GM23338 (cell line): Measurements from ENCODE around the gene MYLK. TPM values are rescaled to one million over a fixed set of nuclear protein-coding genes. Genes with fewer than 3 reads are reported as not detected.

Experiments
- ATAC-seq: fragments of 200-7000 bp; cut with Tn5 transposase; 3 replicates; pipeline ENCODE4 v1.9.1; 2020
- DNase-seq: peaks from one replicate; pipeline ENCODE4 v3.0.0-alpha.2; 2015; ENCODE audit warnings: low spot score
- H2AFZ ChIP-seq: fragments of 200-600 bp; sonication (generic); 2 replicates; pipeline ENCODE4 v1.8.0; 2016; ENCODE audit warnings: antibody characterized with exemption, mild to moderate bottlenecking, moderate library complexity
- H3F3A ChIP-seq: fragments of 200-600 bp; sonication (generic); replicated peaks from 2 replicates; pipeline ENCODE4 v1.8.0; 2017; ENCODE audit warnings: antibody characterized with exemption, mixed run types, low read depth
- H3K27ac ChIP-seq: fragments of 200-600 bp; sonication (generic); 2 replicates; pipeline ENCODE4 v1.6.1; 2016; ENCODE audit warnings: low read depth
- H3K27me3 ChIP-seq: fragments of 200-600 bp; sonication (generic); 2 replicates; pipeline ENCODE4 v1.8.0; 2016; ENCODE audit warnings: mild to moderate bottlenecking, mixed run types, moderate library complexity; ENCODE audit not compliant: insufficient read depth
- H3K36me3 ChIP-seq: fragments of 200-600 bp; sonication (generic); 2 replicates; pipeline ENCODE4 v1.8.0; 2016; ENCODE audit warnings: mild to moderate bottlenecking; ENCODE audit not compliant: insufficient read depth
- H3K4me1 ChIP-seq: fragments of 200-600 bp; sonication (generic); 2 replicates; pipeline ENCODE4 v1.8.0; 2016; ENCODE audit warnings: mild to moderate bottlenecking, moderate library complexity; ENCODE audit not compliant: insufficient read depth
- H3K4me2 ChIP-seq: fragments of 200-600 bp; sonication (generic); 2 replicates; pipeline ENCODE4 v1.7.1; 2017; ENCODE audit warnings: mixed run types
- H3K4me3 ChIP-seq: fragments of 200-600 bp; sonication (generic); 2 replicates; pipeline ENCODE4 v1.6.1; 2016; ENCODE audit warnings: mixed run types
- H3K79me2 ChIP-seq: fragments of 200-600 bp; sonication (generic); replicated peaks from 2 replicates; pipeline ENCODE4 v1.8.0; 2017; ENCODE audit warnings: mild to moderate bottlenecking; ENCODE audit not compliant: insufficient read depth
- H3K9me2 ChIP-seq: fragments of 200-600 bp; sonication (generic); 2 replicates; pipeline ENCODE4 v1.8.0; 2017; ENCODE audit not compliant: insufficient read depth
- H4K20me1 ChIP-seq: fragments of 200-600 bp; sonication (generic); replicated peaks from 2 replicates; pipeline ENCODE4 v1.8.0; 2017; ENCODE audit warnings: mild to moderate bottlenecking; ENCODE audit not compliant: insufficient read depth
- H3K27ac Mint-ChIP-seq: 2 replicates; pipeline ENCODE4 v1.8.0; 2020; ENCODE audit warnings: inconsistent platforms, mild to moderate bottlenecking, moderate library complexity, mixed read lengths
- H3K27me3 Mint-ChIP-seq: 3 replicates; pipeline ENCODE4 v1.8.0; 2022; ENCODE audit warnings: low read depth, mild to moderate bottlenecking, moderate library complexity, mixed read lengths, inconsistent platforms; ENCODE audit not compliant: insufficient read depth, poor library complexity
- H3K36me3 Mint-ChIP-seq: 3 replicates; pipeline ENCODE4 v1.8.0; 2021; ENCODE audit warnings: low read depth, mild to moderate bottlenecking, inconsistent platforms, moderate library complexity, mixed read lengths
- H3K4me1 Mint-ChIP-seq: 3 replicates; pipeline ENCODE4 v1.8.0; 2020; ENCODE audit warnings: mild to moderate bottlenecking, inconsistent platforms, mixed read lengths
- H3K4me3 Mint-ChIP-seq: 3 replicates; pipeline ENCODE4 v1.8.0; 2021; ENCODE audit warnings: moderate library complexity, mild to moderate bottlenecking, inconsistent platforms, mixed read lengths
- H3K9me3 Mint-ChIP-seq: 3 replicates; pipeline ENCODE4 v1.8.0; 2020; ENCODE audit warnings: moderate library complexity, mild to moderate bottlenecking, inconsistent platforms, mixed read lengths
- CREB1 ChIP-seq: fragments of 250-450 bp; sonication (Bioruptor Pico); IDR thresholded peaks from 2 replicates; pipeline ENCODE4 v1.5.0; 2020; ENCODE audit warnings: low read depth, mild to moderate bottlenecking, moderate library complexity
- CTCF ChIP-seq, 2 experiments: fragments of 200-600 bp in 1 of 2; sonication (generic) in 1 of 2; conservative IDR thresholded peaks; 2 replicates each; pipeline versions ENCODE4 v1.5.1 to v1.6.1; 2016 to 2017; ENCODE audit warnings: antibody characterized with exemption in 2 of 2, low read depth in 2 of 2, mild to moderate bottlenecking in 2 of 2, moderate library complexity in 1 of 2
- ETS1 ChIP-seq: IDR thresholded peaks from 2 replicates; pipeline ENCODE4 v1.6.1; 2016; ENCODE audit warnings: antibody characterized with exemption
- EZH2 ChIP-seq: fragments of 200-600 bp; sonication (generic); IDR thresholded peaks from one replicate; pipeline ENCODE4 v1.8.0; 2017; ENCODE audit warnings: antibody characterized with exemption, mild to moderate bottlenecking, low read depth; ENCODE audit not compliant: unreplicated experiment
- EZH2phosphoT487 ChIP-seq: fragments of 200-600 bp; sonication (generic); IDR thresholded peaks from one replicate; pipeline ENCODE4 v1.8.1; 2018; ENCODE audit warnings: antibody characterized with exemption; ENCODE audit not compliant: unreplicated experiment
- STAT1 ChIP-seq: IDR thresholded peaks from one replicate; pipeline ENCODE4 v1.6.1; 2016; ENCODE audit warnings: antibody characterized with exemption; ENCODE audit not compliant: unreplicated experiment
- ZNF462 ChIP-seq: fragments of 250-450 bp; sonication (Bioruptor Pico); IDR thresholded peaks from 2 replicates; pipeline ENCODE4 v1.5.0; 2020; ENCODE audit warnings: mild to moderate bottlenecking, moderate library complexity
- polyA plus RNA-seq: library from polyadenylated mRNA; unstranded; fragments of >200 nt; fragmentation: Nextera tagmentation; extraction: Ambion mirVana; gene quantifications from 2 replicates; pipeline ENCODE4 v1.2.1, GENCODE V29; 2016
- total RNA-seq: library from RNA; depleted of rRNA; stranded (reverse); fragments of >200 nt; shearing (Covaris generic); gene quantifications from 2 replicates; pipeline ENCODE4 v1.2.3, GENCODE V29; 2014

The MYLK gene
- total and polyA plus RNA-seq, 2 experiments from 2014 or later, result 11.5 to 17.9 TPM

- DNase-seq (peak; percentile 39), ATAC-seq (no peak; the same call in 2 of the 3 replicates)
- no peak overlapping the region for H3K4me3 Mint-ChIP-seq
These were observed 7.3 kb downstream of the MYLK start for GRCh38 chr3:123876858-123877257.

GRCh38 chr3:123872621-123873020 lies 11.5 kb downstream of the MYLK start:
- no peak overlapping the region for H3K4me3 ChIP-seq
- Mint-ChIP-seq H3K27me3 (peaks cover 1% of the 10 kb centered on the region), H3K4me3 (no peak overlapping the region), H3K9me3 (peaks cover 4% of the 10 kb centered on the region; the same call in 2 of the 3 replicates), H3K36me3 (peaks cover 8% of the 10 kb centered on the region; the same call in 2 of the 3 replicates), H3K4me1 (peaks cover 14% of the 10 kb centered on the region), H3K27ac (no peak overlapping the region)
- no peaks in the 10 kb centered on the region for H3K36me3 ChIP-seq
- ATAC-seq (no peak), DNase-seq (no peak)
- H3F3A ChIP-seq, result no peaks in the 10 kb centered on the region
- TF ChIP-seq ETS1 (no peak), EZH2 (no peak), ZNF462 (CRISPR knock-in tag) (no peak), EZH2phosphoT487 (no peak)
- H2AFZ ChIP-seq, result no peak overlapping the region
- no peaks in the 10 kb centered on the region for H3K27me3 ChIP-seq
- H3K4me2 ChIP-seq, result no peak overlapping the region
- H4K20me1 ChIP-seq, result no peaks in the 10 kb centered on the region
- no peak overlapping the region for H3K27ac ChIP-seq
- no peaks in the 10 kb centered on the region for H3K4me1 ChIP-seq
- H3K9me2 ChIP-seq, result peaks cover 10% of the 10 kb centered on the region
- H3K79me2 ChIP-seq, result peaks cover 3% of the 10 kb centered on the region; the same call in 1 of the 2 replicates

More at GRCh38 chr3:123876858-123877257, 7.3 kb downstream of the MYLK start:
- H3K79me2 ChIP-seq, result no peaks in the 10 kb centered on the region
- H3K9me2 ChIP-seq, result no peaks in the 10 kb centered on the region
- no peaks in the 10 kb centered on the region for H3K36me3 ChIP-seq
- Mint-ChIP-seq H3K4me1 (peaks cover 9% of the 10 kb centered on the region), H3K36me3 (no peaks in the 10 kb centered on the region), H3K27me3 (peaks cover 5% of the 10 kb centered on the region), H3K9me3 (no peaks in the 10 kb centered on the region), H3K27ac (no peak overlapping the region)
- H2AFZ ChIP-seq, result no peak overlapping the region
- no peak overlapping the region for H3K4me3 ChIP-seq
- no peak overlapping the region for H3K27ac ChIP-seq
- no peaks in the 10 kb centered on the region; the same call in 1 of the 2 replicates for H4K20me1 ChIP-seq
- no peak for TF ChIP-seq EZH2
- TF ChIP-seq CTCF (conservative IDR thresholded peaks at IDR 0.05; ENCODE audit: low read depth in 2 of 2), result peak; percentile 39 to 65
- no peak for TF ChIP-seq EZH2phosphoT487
- no peak for TF ChIP-seq CREB1
- no peak for TF ChIP-seq STAT1
- H3K4me1 ChIP-seq, result 0 out of 2 replicates have a peak, but pooled peaks cover 6% of the 10 kb centered on the region
- H3K4me2 ChIP-seq, result no peak overlapping the region
- no peaks in the 10 kb centered on the region for H3K27me3 ChIP-seq
- H3F3A ChIP-seq, result no peaks in the 10 kb centered on the region
